ENCODE measurements around the gene CYP4Z1. TPM values are rescaled to one million over a fixed set of nuclear protein-coding genes. Genes with fewer than 3 reads are reported as not detected.
"Not testable (repeated sequence)": the region's sequence is repeated elsewhere in the genome, so short reads cannot be mapped to it uniquely, and the experiment has no call there.

Gene CYP4Z1
- total RNA-seq, 1 experiment from 2014 or later, result not detected

GRCh38 chr1:47091476-47091875 lies 24.4 kb downstream of the CYP4Z1 start:
- WGBS (ENCODE audit: extremely low coverage, insufficient read length, low lambda C conversion rate), result no CpG with 5 or more reads among the region's 3 CpGs
- H3K4me2 ChIP-seq (ENCODE audit: insufficient read depth, insufficient read length, low read length), result not testable (repeated sequence)

More at GRCh38 chr1:47091476-47091875, 24.4 kb downstream of the CYP4Z1 start:
- H3K4me1 Mint-ChIP-seq; H2BK12ac ChIP-seq (ENCODE audit: insufficient read length, low read depth, low read length); H3K27ac ChIP-seq (ENCODE audit: insufficient read length, low read depth, low read length); H3K36me3 Mint-ChIP-seq (ENCODE audit: insufficient read depth in 1 of 3, low read depth in 3 of 3); H3K27me3 Mint-ChIP-seq (ENCODE audit: low read depth); H3K79me1 ChIP-seq (ENCODE audit: insufficient read depth, low read depth, low read length, poor library complexity, severe bottlenecking); H3K23ac ChIP-seq (ENCODE audit: insufficient read length, low read depth, low read length); H3K18ac ChIP-seq (ENCODE audit: insufficient read length, low read depth, low read length); H3K23me2 ChIP-seq (ENCODE audit: insufficient read length, low read depth, low read length, poor library complexity, severe bottlenecking); DNase-seq; H2AFZ ChIP-seq (ENCODE audit: low read length); H2AK5ac ChIP-seq (ENCODE audit: insufficient read length, low read length); H3K9me3 Mint-ChIP-seq; H3K79me2 ChIP-seq (ENCODE audit: insufficient read depth, low read length); H3K4me3 Mint-ChIP-seq; H3K4me1 ChIP-seq (ENCODE audit: insufficient read depth, low read length); H2BK20ac ChIP-seq (ENCODE audit: low read depth, low read length, poor library complexity, severe bottlenecking); H3K14ac ChIP-seq (ENCODE audit: insufficient read depth, low read length); H2BK5ac ChIP-seq (ENCODE audit: insufficient read length, low read length); H4K91ac ChIP-seq (ENCODE audit: insufficient read length, low read depth, low read length); H3K56ac ChIP-seq (ENCODE audit: insufficient read length, low read depth, low read length); H4K20me1 ChIP-seq (ENCODE audit: control insufficient read depth, insufficient read depth, insufficient read length); H4K8ac ChIP-seq (replicated peaks; ENCODE audit: insufficient read length, low read depth, low read length); H3K9ac ChIP-seq (ENCODE audit: extremely low read depth, insufficient read length, low read length); H3K27me3 ChIP-seq (ENCODE audit: insufficient read depth, low read length); H3T11ph ChIP-seq (ENCODE audit: low read length); H3K9me3 ChIP-seq (ENCODE audit: control insufficient read depth, low read depth, low read length); H4K5ac ChIP-seq (ENCODE audit: insufficient read length, low read depth, low read length); H2BK120ac ChIP-seq (ENCODE audit: low read depth, low read length, poor library complexity, severe bottlenecking); H2BK15ac ChIP-seq (ENCODE audit: low read depth, low read length); H3K4ac ChIP-seq (ENCODE audit: low read depth, low read length): not testable (repeated sequence)
- TF ChIP-seq, protein P1, sequence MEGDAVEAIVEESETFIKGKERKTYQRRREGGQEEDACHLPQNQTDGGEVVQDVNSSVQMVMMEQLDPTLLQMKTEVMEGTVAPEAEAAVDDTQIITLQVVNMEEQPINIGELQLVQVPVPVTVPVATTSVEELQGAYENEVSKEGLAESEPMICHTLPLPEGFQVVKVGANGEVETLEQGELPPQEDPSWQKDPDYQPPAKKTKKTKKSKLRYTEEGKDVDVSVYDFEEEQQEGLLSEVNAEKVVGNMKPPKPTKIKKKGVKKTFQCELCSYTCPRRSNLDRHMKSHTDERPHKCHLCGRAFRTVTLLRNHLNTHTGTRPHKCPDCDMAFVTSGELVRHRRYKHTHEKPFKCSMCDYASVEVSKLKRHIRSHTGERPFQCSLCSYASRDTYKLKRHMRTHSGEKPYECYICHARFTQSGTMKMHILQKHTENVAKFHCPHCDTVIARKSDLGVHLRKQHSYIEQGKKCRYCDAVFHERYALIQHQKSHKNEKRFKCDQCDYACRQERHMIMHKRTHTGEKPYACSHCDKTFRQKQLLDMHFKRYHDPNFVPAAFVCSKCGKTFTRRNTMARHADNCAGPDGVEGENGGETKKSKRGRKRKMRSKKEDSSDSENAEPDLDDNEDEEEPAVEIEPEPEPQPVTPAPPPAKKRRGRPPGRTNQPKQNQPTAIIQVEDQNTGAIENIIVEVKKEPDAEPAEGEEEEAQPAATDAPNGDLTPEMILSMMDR (conservative IDR thresholded peaks at IDR 0.05), result peak; percentile 66
- H3K27ac Mint-ChIP-seq, result peak overlapping the region in 1 of 3 experiments; percentile 70; a peak in 1 of 7 replicates

Measured in H9 (cell line).